BLaER1 (cell line): ENCODE data around the gene TBC1D22A.
"Not testable (repeated sequence)": the region's sequence is repeated elsewhere in the genome, so short reads cannot be mapped to it uniquely, and the experiment has no call there.

Experiments used
- H3K27ac ChIP-seq: shearing (Covaris generic); formaldehyde crosslinking; 2 replicates; pipeline ENCODE4 v1.8.1; 2022
- H3K27me3 ChIP-seq: shearing (Covaris generic); formaldehyde crosslinking; 2 replicates; pipeline ENCODE4 v1.8.1; 2022
- H3K36me3 ChIP-seq: shearing (Covaris generic); formaldehyde crosslinking; 2 replicates; pipeline ENCODE4 v1.8.1; 2022
- H3K4me1 ChIP-seq: shearing (Covaris generic); formaldehyde crosslinking; 2 replicates; pipeline ENCODE4 v1.8.1; 2022
- H3K4me2 ChIP-seq: shearing (Covaris generic); formaldehyde crosslinking; 2 replicates; pipeline ENCODE4 v1.8.1; 2022
- H3K4me3 ChIP-seq: shearing (Covaris generic); formaldehyde crosslinking; 2 replicates; pipeline ENCODE4 v1.8.1; 2022
- H3K9ac ChIP-seq: shearing (Covaris generic); formaldehyde crosslinking; 2 replicates; pipeline ENCODE4 v1.8.1; 2022
- H3K9me3 ChIP-seq: shearing (Covaris generic); formaldehyde crosslinking; 2 replicates; pipeline ENCODE4 v1.8.1; 2022
- H4K20me1 ChIP-seq: shearing (Covaris generic); formaldehyde crosslinking; 2 replicates; pipeline ENCODE4 v1.8.1; 2022
- Cebpa-rat ChIP-seq: shearing (Covaris generic); IDR thresholded peaks from 2 replicates; pipeline ENCODE4 v1.8.1; 2022

TBC1D22A gene

DNA sequence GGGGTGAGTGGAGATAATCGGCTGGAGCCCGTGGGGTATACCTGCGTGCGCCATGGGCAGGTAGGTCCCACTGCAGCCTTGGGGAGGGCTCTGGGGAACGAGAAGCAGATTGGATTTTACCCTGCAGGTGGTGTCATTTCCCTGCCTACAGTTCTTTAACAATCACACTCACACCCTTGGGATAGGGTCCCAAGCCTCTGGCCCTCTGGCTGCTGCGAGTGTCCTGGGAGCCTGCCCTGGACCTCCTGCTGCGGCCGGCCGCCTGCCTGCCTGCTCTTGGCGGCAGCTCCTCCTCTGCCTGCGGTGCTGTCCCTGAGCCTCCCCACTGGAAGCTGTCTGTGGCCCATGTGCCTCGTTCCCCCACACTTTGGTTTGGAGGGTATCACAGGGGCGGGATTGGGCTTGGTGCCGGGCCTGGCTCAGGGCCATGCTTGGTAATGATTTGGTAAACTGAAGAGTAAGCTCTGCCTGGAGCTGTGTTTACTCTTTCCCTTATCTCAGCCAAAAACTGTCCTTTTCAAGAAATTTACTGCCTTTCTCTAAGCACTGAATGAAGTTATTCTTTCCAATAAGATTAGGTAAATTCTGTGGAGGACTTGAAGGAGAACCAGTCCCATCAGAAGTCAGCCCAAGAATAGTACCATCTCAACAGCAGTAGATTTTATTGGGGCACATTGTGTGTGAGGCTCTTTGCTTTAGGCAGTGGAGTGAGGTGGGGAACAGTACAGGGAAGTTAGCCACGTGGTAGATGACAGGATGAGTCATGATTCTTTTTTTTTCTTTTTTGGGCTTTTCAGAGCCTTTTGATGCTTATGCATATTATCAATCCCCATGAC, 53.7 kb downstream of the TBC1D22A start:
- peak overlapping the region; percentile 6; the same call in 1 of the 2 replicates for H3K4me2 ChIP-seq
- H4K20me1 ChIP-seq, result peaks cover 59% of the 10 kb centered on the region

DNA sequence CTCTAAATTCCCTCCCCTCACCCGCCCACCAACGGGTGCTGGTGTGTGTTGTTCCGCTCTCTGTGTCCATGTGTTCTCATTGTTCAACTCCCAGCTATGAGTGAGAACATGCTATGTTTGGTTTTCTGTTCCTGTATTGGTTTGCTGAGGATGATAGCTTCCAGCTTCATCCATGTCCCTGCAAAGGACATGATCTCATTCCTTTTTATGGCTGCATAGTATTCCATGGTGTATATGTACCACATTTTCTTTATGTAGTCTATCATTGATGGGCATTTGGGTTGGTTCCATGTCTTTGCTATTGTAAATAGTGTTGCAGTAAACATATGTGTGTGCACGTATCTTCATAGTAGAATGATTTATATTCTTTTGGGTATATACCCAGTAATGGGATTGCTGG, 54.9 kb downstream of the TBC1D22A start:
- not testable (repeated sequence) for H3K9ac ChIP-seq, H3K27ac ChIP-seq, H3K4me2 ChIP-seq, H3K27me3 ChIP-seq, H3K4me3 ChIP-seq, H3K4me1 ChIP-seq
- peaks cover 59% of the 10 kb centered on the region for H4K20me1 ChIP-seq
- H3K9me3 ChIP-seq, result peaks cover 48% of the 10 kb centered on the region
- H3K36me3 ChIP-seq, result peaks cover 80% of the 10 kb centered on the region

More for the DNA sequence above, 53.7 kb downstream of the TBC1D22A start:
- no peak overlapping the region for H3K9ac ChIP-seq
- H3K27ac ChIP-seq, result no peak overlapping the region
- peaks cover 5% of the 10 kb centered on the region; the same call in 1 of the 2 replicates for H3K4me1 ChIP-seq
- no peak for TF ChIP-seq Cebpa-rat
- H3K36me3 ChIP-seq, result peaks cover 80% of the 10 kb centered on the region
- no peak overlapping the region for H3K4me3 ChIP-seq
- no peaks in the 10 kb centered on the region for H3K27me3 ChIP-seq
- peaks cover 40% of the 10 kb centered on the region for H3K9me3 ChIP-seq

DNA sequence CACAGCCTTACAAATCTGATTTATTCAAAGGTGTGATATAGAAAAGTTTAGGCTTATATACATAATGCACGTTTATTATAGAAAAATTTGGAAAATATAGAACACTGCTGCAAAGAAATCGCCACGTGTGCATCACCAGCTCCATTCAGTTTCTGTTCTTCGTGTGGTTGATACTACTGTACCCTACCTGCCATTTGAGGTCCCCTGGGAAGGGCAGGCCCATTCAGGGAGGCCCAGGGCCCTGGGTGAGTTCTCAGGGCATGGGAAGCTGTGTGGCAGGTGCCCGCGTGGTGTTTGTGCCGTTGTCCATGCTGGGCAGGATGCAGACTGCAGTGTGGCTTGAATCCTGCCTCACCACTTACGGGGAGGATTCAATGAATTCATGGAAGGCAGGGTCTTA, 60.8 kb downstream of the TBC1D22A start:
- Histone ChIP-seq H3K9ac (no peak overlapping the region), H3K4me3 (no peak overlapping the region), H3K4me1 (peaks cover 7% of the 10 kb centered on the region), H3K36me3 (peaks cover 90% of the 10 kb centered on the region), H4K20me1 (peaks cover 62% of the 10 kb centered on the region), H3K9me3 (peaks cover 30% of the 10 kb centered on the region), H3K4me2 (no peak overlapping the region), H3K27ac (no peak overlapping the region), H3K27me3 (no peaks in the 10 kb centered on the region)
- TF ChIP-seq Cebpa-rat, result no peak

DNA sequence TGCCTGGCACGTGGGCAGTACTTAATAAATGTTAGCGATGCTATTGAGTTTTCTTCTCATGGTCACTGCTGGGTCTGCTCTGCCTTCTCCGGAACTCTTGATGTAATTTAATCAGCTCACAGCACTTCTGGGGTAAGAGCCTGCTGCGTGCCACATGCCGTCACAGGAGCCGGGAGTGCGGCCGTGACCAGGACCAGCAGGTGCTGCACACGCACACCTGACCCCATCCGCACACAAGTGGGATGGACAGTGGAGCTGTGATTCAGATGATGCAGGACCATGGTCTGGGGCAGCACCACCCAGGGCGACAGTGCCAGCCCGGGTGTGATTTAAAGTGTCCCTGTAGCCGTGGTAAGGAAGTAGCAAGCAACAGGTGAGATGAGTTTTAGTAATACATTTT, 61.2 kb downstream of the TBC1D22A start:
- H3K27ac ChIP-seq, result no peak overlapping the region
- no peak overlapping the region for H3K4me3 ChIP-seq
- peaks cover 26% of the 10 kb centered on the region for H3K9me3 ChIP-seq
- no peaks in the 10 kb centered on the region for H3K27me3 ChIP-seq
- no peak overlapping the region for H3K9ac ChIP-seq
- TF ChIP-seq Cebpa-rat, result no peak
- peaks cover 90% of the 10 kb centered on the region for H3K36me3 ChIP-seq
- H3K4me1 ChIP-seq, result peaks cover 7% of the 10 kb centered on the region
- peaks cover 66% of the 10 kb centered on the region for H4K20me1 ChIP-seq
- no peak overlapping the region for H3K4me2 ChIP-seq

DNA sequence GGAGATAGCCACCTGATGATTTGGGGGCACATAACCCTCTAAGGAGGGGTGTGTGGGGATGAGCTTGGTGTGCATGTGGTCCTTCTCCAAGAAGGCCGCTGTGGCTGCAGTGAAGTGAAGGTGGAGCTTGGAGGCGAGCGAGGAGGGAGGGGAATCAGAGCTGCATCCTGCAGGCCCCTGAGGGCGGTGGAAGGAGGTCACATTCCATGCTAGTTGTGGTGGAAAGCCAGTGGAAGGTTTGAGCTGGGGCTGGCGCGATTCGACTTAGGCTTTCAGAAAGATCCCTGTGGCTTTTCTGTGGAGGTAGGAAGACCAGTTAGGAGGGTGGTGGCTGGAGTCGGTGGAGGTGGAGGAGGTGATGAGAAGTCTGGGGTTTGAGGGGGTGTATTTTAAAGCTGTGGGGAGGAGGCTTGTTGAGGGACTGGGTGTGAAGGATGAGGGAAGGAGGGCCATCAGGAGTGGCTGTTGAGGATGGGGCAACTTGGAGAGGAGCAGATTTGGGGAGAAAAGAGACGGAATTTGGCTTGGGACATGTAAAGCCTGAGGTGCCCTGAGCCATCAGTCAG, 62.0 kb downstream of the TBC1D22A start:
- H3K4me1 ChIP-seq, result peaks cover 7% of the 10 kb centered on the region
- TF ChIP-seq Cebpa-rat, result no peak
- H3K27me3 ChIP-seq, result no peaks in the 10 kb centered on the region
- H3K9me3 ChIP-seq, result peaks cover 21% of the 10 kb centered on the region
- no peak overlapping the region for H3K9ac ChIP-seq
- H3K36me3 ChIP-seq, result peaks cover 96% of the 10 kb centered on the region
- H3K4me2 ChIP-seq, result no peak overlapping the region
- H3K4me3 ChIP-seq, result no peak overlapping the region
- no peak overlapping the region for H3K27ac ChIP-seq
- peaks cover 74% of the 10 kb centered on the region for H4K20me1 ChIP-seq

DNA sequence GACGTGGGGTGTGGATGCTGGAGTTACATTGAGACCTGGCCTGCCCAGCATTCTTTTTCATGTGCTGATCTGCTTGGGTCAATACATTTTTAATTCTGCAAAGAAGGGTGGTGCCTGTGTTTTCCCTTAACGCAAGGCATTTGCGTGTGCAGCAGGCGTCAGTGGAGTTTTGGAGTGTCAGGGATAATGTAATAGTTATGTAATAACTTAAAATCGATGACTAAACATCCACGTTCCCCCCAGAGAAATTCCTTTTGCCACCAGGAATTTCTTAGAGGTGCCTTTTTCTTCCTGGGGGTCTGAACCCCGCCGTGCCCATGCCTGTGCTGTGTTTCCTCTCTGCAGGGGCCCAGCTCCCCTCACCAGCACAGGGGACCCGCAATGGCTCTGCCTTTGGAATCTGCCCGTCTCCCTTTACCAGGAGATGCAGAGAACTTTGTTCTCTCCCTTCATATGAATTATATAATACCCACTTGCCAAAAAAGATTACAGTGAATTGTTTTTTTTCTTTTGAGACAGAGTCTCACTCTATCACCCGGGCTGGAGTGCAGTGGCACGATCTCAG, 62.6 kb downstream of the TBC1D22A start:
- Histone ChIP-seq H3K36me3 (peaks cover 98% of the 10 kb centered on the region), H3K27ac (no peak overlapping the region), H4K20me1 (peaks cover 80% of the 10 kb centered on the region)

DNA sequence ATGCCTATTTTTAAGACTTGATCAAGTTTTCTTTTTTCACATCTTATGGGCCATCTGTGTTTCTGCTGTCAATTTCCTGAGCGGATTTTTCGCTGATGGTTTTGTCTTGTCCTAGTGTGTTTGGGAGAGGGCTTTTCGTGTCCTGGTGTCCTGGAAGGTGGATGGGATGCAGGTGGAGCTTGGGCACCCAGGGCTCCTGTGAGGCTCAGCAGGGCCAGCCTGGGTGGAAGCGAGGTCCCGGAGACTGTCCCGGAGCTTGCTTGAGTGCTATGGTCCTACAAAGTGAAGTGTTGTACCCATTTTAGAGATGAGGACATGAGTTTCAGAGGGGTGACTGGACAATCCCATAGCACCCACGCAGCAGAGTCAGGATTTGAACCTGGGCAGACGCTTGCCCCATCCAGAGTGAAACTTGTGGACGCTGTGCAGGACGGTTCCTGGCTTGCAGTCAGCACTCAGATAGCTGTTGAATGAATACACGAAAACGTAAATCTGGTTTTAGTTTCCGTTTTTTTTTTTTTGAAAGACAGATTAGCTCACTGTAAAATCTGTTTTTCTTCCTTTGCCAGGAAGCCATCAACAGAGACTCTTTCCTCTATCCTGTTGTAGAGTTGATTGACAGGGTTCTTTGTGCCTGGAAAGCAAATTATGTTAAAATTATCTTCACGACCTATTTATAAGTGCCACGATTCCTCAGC, 64.1 kb downstream of the TBC1D22A start:
- Histone ChIP-seq H3K4me2 (no peak overlapping the region), H3K4me1 (peaks cover 7% of the 10 kb centered on the region), H3K27me3 (no peaks in the 10 kb centered on the region), H3K27ac (no peak overlapping the region), H3K36me3 (peaks cover 100% of the 10 kb centered on the region), H3K9ac (no peak overlapping the region), H3K9me3 (0 out of 2 replicates have a peak, but pooled peaks cover 3% of the 10 kb centered on the region), H4K20me1 (peaks cover 87% of the 10 kb centered on the region), H3K4me3 (no peak overlapping the region)
- TF ChIP-seq Cebpa-rat, result no peak

More for the DNA sequence above, 62.6 kb downstream of the TBC1D22A start:
- Histone ChIP-seq H3K27me3 (no peaks in the 10 kb centered on the region), H3K4me2 (no peak overlapping the region), H3K4me3 (no peak overlapping the region), H3K9me3 (peaks cover 18% of the 10 kb centered on the region), H3K9ac (no peak overlapping the region), H3K4me1 (peaks cover 7% of the 10 kb centered on the region)
- TF ChIP-seq Cebpa-rat, result no peak

DNA sequence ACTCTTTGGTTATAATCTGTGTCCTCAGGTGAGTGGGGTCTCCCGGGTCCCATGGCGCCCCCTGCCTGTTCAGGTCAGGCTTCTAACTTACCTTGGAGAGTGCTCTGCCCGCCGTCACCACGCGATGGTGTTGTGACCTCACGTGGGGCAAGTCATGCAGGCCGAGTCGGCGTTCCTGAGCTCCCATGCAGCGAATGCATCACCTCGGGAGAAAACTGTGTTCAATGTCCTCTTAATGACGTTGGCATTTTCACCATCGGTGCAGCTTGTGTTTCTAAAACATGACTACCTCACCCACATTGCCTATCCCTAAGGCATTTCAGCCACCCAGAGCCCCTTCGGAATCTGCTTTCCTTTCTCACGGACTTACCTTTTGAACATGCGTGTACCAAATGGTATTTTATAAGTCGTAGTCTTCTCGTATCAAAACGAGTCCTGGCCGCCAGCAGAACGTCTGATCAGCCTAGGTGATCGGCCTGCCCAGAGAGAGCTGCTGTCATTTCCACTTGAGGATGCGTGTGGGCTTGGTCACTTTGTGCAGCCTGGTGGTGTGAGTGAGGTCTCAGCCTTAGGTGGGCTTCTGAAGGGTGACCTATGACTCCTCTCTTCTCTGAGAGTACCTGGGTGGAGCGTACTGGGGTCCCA, 64.8 kb downstream of the TBC1D22A start:
- H3K9me3 ChIP-seq, result peaks cover 5% of the 10 kb centered on the region
- peaks cover 7% of the 10 kb centered on the region for H3K4me1 ChIP-seq
- no peak for TF ChIP-seq Cebpa-rat
- no peak overlapping the region for H3K4me2 ChIP-seq
- H3K27me3 ChIP-seq, result no peaks in the 10 kb centered on the region
- no peak overlapping the region for H3K9ac ChIP-seq
- peaks cover 100% of the 10 kb centered on the region for H3K36me3 ChIP-seq
- H3K4me3 ChIP-seq, result no peak overlapping the region
- no peak overlapping the region for H3K27ac ChIP-seq
- H4K20me1 ChIP-seq, result peaks cover 80% of the 10 kb centered on the region

DNA sequence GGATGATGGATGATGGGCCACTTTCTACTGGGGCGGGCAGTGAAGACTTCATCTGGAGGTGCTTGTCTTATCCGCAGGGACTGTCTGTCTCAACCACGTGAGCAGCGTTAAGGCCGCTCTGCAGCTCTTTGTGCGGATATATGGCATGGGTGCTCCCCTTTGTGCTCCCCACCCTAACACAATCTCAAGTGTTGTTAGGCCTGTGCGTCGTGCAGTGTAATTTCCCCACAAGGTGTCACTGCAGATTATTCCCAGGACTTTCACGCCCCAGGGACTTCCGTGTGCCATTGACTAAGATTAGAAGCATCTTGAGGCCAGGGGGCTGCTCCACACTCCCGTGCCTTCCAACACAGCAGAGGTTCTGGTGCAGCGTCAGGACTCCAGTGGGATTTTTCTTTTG, 65.3 kb downstream of the TBC1D22A start:
- Histone ChIP-seq H3K4me1 (peaks cover 7% of the 10 kb centered on the region), H3K36me3 (peaks cover 100% of the 10 kb centered on the region), H4K20me1 (peaks cover 78% of the 10 kb centered on the region), H3K27ac (no peak overlapping the region), H3K4me3 (no peak overlapping the region), H3K9me3 (peaks cover 10% of the 10 kb centered on the region), H3K27me3 (no peaks in the 10 kb centered on the region), H3K9ac (no peak overlapping the region), H3K4me2 (no peak overlapping the region)
- TF ChIP-seq Cebpa-rat, result no peak
